SK-N-MC (cell line): Measurements from ENCODE around the gene CHRM3.

Experiments
- EZH2 ChIP-seq: fragments of 200-600 bp; sonication (generic); IDR thresholded peaks from one replicate; pipeline ENCODE4 v1.6.1; 2017; ENCODE audit warnings: antibody characterized with exemption
- POLR2AphosphoS5 ChIP-seq: IDR thresholded peaks from 2 replicates; pipeline ENCODE4 v1.6.1; 2012; ENCODE audit warnings: mild to moderate bottlenecking, low read depth, low read length, borderline replicate concordance

- TF ChIP-seq POLR2AphosphoS5: no peak
- no peak for TF ChIP-seq EZH2
These were observed 27.5 kb downstream of the CHRM3 start for GRCh38 chr1:239413916-239414315.
